GM18526 (cell line): ENCODE data around the gene OR5P2.

ENCODE experiments used
- POLR2A ChIP-seq: IDR thresholded peaks from 3 replicates; pipeline ENCODE4 v1.6.1; 2011; ENCODE audit not compliant: insufficient read length; ENCODE audit errors: extremely low read depth

OR5P2 gene, protein sequence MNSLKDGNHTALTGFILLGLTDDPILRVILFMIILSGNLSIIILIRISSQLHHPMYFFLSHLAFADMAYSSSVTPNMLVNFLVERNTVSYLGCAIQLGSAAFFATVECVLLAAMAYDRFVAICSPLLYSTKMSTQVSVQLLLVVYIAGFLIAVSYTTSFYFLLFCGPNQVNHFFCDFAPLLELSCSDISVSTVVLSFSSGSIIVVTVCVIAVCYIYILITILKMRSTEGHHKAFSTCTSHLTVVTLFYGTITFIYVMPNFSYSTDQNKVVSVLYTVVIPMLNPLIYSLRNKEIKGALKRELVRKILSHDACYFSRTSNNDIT

DNA sequence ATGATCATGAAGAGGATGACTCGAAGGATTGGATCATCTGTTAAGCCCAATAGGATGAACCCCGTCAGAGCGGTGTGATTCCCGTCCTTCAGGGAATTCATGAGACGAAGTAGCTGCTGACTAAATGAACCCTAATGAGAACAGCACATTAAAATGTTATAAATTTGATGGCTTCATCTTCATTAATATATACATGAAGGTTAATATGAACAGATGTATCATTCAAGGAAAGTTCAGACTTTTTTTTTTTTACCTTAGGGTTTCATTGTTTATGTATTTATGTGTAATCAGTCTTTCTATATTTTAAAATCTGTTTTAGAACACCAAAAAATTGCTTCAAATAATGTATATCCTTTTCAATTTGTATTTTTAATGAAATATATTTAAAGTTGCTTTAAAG, at the start of gene OR5P2:
TSS of gene OR5P2 (minus strand) at position 101 of the 400 bp plus-strand sequence. CDS start at position 101, 0 bp downstream.
- TF ChIP-seq POLR2A: no peak

- TF ChIP-seq POLR2A: no peak
These were observed 49.3 kb upstream of the OR5P2 start for GRCh38 chr11:7846003-7846402.

DNA sequence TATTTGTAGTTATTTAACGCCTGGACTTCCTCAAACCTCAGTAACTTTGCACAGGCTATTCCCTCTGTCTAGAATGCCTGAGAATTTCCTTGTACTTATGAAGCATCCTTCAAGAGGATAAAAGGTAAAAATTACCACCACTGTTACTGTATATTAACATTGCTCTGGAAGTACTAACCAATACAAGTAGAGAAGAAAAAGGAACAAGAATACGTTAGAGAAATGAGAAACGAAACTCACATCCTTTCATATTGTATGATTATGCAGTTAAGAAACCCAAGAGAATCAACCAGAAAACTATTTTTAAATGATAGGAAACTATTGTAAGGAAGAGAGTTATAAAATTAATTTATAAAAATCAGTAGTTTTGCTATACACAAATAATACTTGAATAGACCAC, 48.2 kb upstream of the OR5P2 start:
- TF ChIP-seq POLR2A: no peak

GRCh38 chr11:7844521-7844920, 47.8 kb upstream of the OR5P2 start:
- no peak for TF ChIP-seq POLR2A

- no peak for TF ChIP-seq POLR2A
These were observed 43.8 kb upstream of the OR5P2 start for GRCh38 chr11:7840578-7840977.

- TF ChIP-seq POLR2A: no peak
These were observed 36.8 kb upstream of the OR5P2 start for GRCh38 chr11:7833527-7833926.

DNA sequence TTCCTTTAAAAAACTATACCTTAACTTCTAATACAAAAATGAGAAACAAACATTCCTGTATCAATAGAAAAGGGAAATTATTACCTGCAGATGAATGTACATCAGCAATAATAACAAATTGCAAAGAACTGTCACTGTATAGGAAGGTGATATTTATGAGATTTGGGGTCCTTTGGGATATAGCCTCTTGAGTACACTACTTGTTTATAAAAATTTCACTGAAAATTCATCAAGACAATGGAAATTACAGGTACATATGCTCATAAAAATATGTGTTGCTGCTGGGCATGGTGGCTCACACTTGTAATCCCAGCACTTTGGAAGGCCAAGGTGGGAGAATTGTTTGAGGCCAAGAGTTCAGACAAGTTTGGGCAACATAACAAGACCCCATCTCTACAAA, 34.0 kb upstream of the OR5P2 start, which contains the start of gene OR5P3:
TSS of gene OR5P3 (minus strand) at position 101 of the 400 bp plus-strand sequence.
- TF ChIP-seq POLR2A: no peak

GRCh38 chr11:7826324-7826723, 29.6 kb upstream of the OR5P2 start:
- TF ChIP-seq POLR2A: no peak

- no peak for TF ChIP-seq POLR2A
These were observed 3.5 kb downstream of the OR5P2 start for GRCh38 chr11:7793233-7793632.

- no peak for TF ChIP-seq POLR2A
These were observed 9.5 kb downstream of the OR5P2 start for GRCh38 chr11:7787239-7787638.

DNA sequence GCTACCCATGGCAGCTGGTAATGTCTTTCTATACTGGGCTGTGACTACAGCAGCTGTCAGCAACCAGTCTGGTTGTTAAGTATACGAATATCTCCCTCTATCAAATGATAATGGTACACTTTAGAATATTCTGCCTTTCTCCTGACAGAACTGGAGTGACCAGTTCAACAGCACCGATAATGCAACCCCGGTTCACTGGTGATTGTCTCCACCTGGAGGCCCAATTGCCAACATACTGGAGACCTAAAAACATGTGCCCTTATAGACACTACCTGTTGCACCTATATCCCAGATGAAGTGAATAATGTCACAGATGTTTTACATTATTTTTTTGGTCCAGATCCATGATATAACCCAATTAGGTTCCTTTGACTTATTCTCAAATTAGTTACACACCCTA, 21.1 kb downstream of the OR5P2 start:
- TF ChIP-seq POLR2A: no peak

GRCh38 chr11:7759010-7759409, 37.7 kb downstream of the OR5P2 start:
- TF ChIP-seq POLR2A: no peak

- no peak for TF ChIP-seq POLR2A
These were observed 47.3 kb downstream of the OR5P2 start for GRCh38 chr11:7749456-7749855.
